Endothelial cell of umbilical vein (primary cell): ENCODE results near the gene ESRRA.

Source experiments
- CTCF ChIP-seq, 2 donors: IDR thresholded peaks; 1 replicate in 1 of 2; 2 replicates in 1 of 2; pipeline ENCODE4 v1.5.1; 2011; ENCODE audit warnings: low read length in 2 of 2, mild to moderate bottlenecking in 2 of 2, moderate library complexity in 2 of 2, control low read depth in 1 of 2, inconsistent platforms in 1 of 2, low read depth in 1 of 2; ENCODE audit not compliant: insufficient read depth in 1 of 2; ENCODE audit errors: extremely low read depth in 1 of 2
- EZH2 ChIP-seq: IDR thresholded peaks from 2 replicates; pipeline ENCODE4 v1.6.1; 2012; ENCODE audit warnings: borderline replicate concordance, low read depth, mild to moderate bottlenecking, moderate library complexity, low read length, inconsistent platforms; ENCODE audit not compliant: severe bottlenecking
- POLR2A ChIP-seq: IDR thresholded peaks from 2 replicates; pipeline ENCODE4 v1.6.1; 2012; ENCODE audit warnings: low read depth, mild to moderate bottlenecking, control low read depth, low read length
- POLR2AphosphoS5 ChIP-seq: IDR thresholded peaks from 2 replicates; pipeline ENCODE4 v1.6.1; 2012; ENCODE audit warnings: low read depth, mild to moderate bottlenecking, control low read depth, low read length, moderate library complexity; ENCODE audit not compliant: insufficient read depth

DNA sequence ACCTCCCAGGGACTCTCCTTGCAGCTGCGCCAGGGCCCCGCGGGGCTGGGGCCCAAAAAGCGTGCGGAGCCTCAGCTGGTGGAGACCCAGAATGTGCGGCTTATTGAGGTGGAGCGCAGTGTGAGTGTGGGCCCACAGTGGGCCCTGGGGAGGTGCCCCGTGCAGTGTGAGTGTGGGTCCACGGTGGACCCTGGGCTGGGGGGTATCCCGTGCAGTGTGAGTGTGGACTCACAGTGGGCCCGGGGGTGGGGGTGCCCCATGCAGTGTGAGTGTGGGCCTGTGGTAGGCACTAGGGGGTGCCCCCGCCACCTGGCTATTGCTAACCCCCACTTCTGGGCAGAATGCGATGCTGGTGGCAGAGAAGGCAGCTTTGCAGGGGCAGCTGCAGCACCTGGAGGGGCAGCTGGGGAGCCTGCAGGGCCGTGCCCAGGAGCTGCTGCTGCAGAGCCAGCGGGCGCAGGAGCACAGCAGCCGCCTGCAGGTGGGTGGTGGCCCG lies 45.9 kb downstream of the ESRRA start:
- TF ChIP-seq CTCF (IDR thresholded peaks at IDR 0.05; ENCODE audit: extremely low read depth in 1 of 2, insufficient read depth in 1 of 2, low read depth in 1 of 2, low read length in 2 of 2) (no peak), POLR2AphosphoS5 (no peak), POLR2A (no peak), EZH2 (no peak)
